Activated CD8-positive, alpha-beta T cell treated with anti-CD3 and anti-CD28 coated beads for 36 hours (primary cell): Measurements from ENCODE around the gene NMU. TPM values are rescaled to one million over a fixed set of nuclear protein-coding genes. Genes with fewer than 3 reads are reported as not detected.

ENCODE experiments used
- ATAC-seq: fragments of 200-7000 bp; cut with Tn5 transposase; one replicate; pipeline ENCODE4 v1.10.0; 2021; ENCODE audit warnings: mild to moderate bottlenecking, moderate library complexity
- CTCF ChIA-PET: fragments of 350-600 bp; sonication (Branson Sonifier 250); formaldehyde crosslinking; loops from one replicate; lab custom pipeline; 2021; ENCODE audit warnings: antibody characterized with exemption; lab: Charles Lee
- POLR2A ChIA-PET: fragments of 350-600 bp; sonication (Branson Sonifier 250); formaldehyde crosslinking; loops from one replicate; lab custom pipeline; 2021; ENCODE audit warnings: antibody characterized with exemption; lab: Charles Lee
- DNase-seq: peaks from one replicate; pipeline ENCODE4 v3.0.0-alpha.2; 2020
- H3K27ac Mint-ChIP-seq: one replicate; pipeline ENCODE4 v1.8.0; 2021; ENCODE audit warnings: mild to moderate bottlenecking, mixed read lengths
- H3K27me3 Mint-ChIP-seq: one replicate; pipeline ENCODE4 v1.8.0; 2021; ENCODE audit warnings: mixed read lengths
- H3K36me3 Mint-ChIP-seq: one replicate; pipeline ENCODE4 v1.8.0; 2021; ENCODE audit warnings: low read depth, mixed read lengths
- H3K4me1 Mint-ChIP-seq: one replicate; pipeline ENCODE4 v1.8.0; 2021; ENCODE audit warnings: low read depth, mixed read lengths
- H3K4me3 Mint-ChIP-seq: one replicate; pipeline ENCODE4 v1.8.0; 2021; ENCODE audit warnings: mild to moderate bottlenecking, moderate library complexity, mixed read lengths
- H3K9me3 Mint-ChIP-seq: one replicate; pipeline ENCODE4 v1.8.0; 2021; ENCODE audit warnings: mixed read lengths
- CTCF ChIP-seq: fragments of 200-600 bp; IDR thresholded peaks from one replicate; pipeline ENCODE4 v1.8.0; 2022; ENCODE audit warnings: antibody characterized with exemption, mild to moderate bottlenecking
- intact Hi-C: fragments of 100-400 bp; cut with micrococcal nuclease; formaldehyde crosslinking; loops from one replicate; pipeline ENCODE4 v1.10.0; 2022
- total RNA-seq, 2 experiments: library from RNA; stranded (reverse); gene quantifications; one replicate each; pipeline ENCODE4 v1.2.3, GENCODE V29; 2021

Gene NMU
- total RNA-seq, 2 experiments from 2014 or later, result 0.41 TPM; not detected in 1

- POLR2A ChIA-PET, result no interaction called here
- CTCF ChIA-PET, result interaction anchor here (1.5 kb wide), 1 partner anchor 21 kb away, joined by 4 read pairs; no protein-coding TSS in a partner anchor
- peaks cover 2% of the 10 kb centered on the region for H3K4me1 Mint-ChIP-seq
- no peaks in the 10 kb centered on the region for H3K36me3 Mint-ChIP-seq
- no peak overlapping the region for H3K4me3 Mint-ChIP-seq
- no peak overlapping the region for H3K27ac Mint-ChIP-seq
- no peak for TF ChIP-seq CTCF
- H3K9me3 Mint-ChIP-seq, result no peaks in the 10 kb centered on the region
- no peak for DNase-seq
- H3K27me3 Mint-ChIP-seq, result peaks cover 14% of the 10 kb centered on the region
- ATAC-seq, result no peak
- intact Hi-C loops, result no loop called here
Observed at GRCh38 chr4:55675196-55675793, 39.2 kb upstream of the NMU start.

GRCh38 chr4:55673424-55673823, 37.3 kb upstream of the NMU start:
- no peaks in the 10 kb centered on the region for H3K9me3 Mint-ChIP-seq
- H3K4me3 Mint-ChIP-seq, result no peak overlapping the region
- no peak for TF ChIP-seq CTCF
- intact Hi-C loops, result no loop called here
- CTCF ChIA-PET, result no interaction called here
- peaks cover 2% of the 10 kb centered on the region for H3K4me1 Mint-ChIP-seq
- ATAC-seq (no peak), DNase-seq (no peak)
- peaks cover 16% of the 10 kb centered on the region for H3K27me3 Mint-ChIP-seq
- no peaks in the 10 kb centered on the region for H3K36me3 Mint-ChIP-seq
- POLR2A ChIA-PET, result no interaction called here
- H3K27ac Mint-ChIP-seq, result no peak overlapping the region

- TF ChIP-seq CTCF, result no peak
- no peaks in the 10 kb centered on the region for H3K36me3 Mint-ChIP-seq
- intact Hi-C loops, result no loop called here
Observed at GRCh38 chr4:55671667-55672066, 35.6 kb upstream of the NMU start.

GRCh38 chr4:55670695-55671094, 34.6 kb upstream of the NMU start:
- ChIA-PET CTCF (no interaction called here), POLR2A (no interaction called here)
- H3K4me1 Mint-ChIP-seq, result peaks cover 2% of the 10 kb centered on the region
- no peaks in the 10 kb centered on the region for H3K36me3 Mint-ChIP-seq
- H3K27ac Mint-ChIP-seq, result no peak overlapping the region
- TF ChIP-seq CTCF, result no peak
- ATAC-seq, result no peak
- no peak overlapping the region for H3K4me3 Mint-ChIP-seq
- no peaks in the 10 kb centered on the region for H3K9me3 Mint-ChIP-seq
- DNase-seq, result no peak
- peaks cover 18% of the 10 kb centered on the region for H3K27me3 Mint-ChIP-seq
- intact Hi-C loops, result no loop called here

More at GRCh38 chr4:55671667-55672066, 35.6 kb upstream of the NMU start:
- peaks cover 2% of the 10 kb centered on the region for H3K4me1 Mint-ChIP-seq
- no peak overlapping the region for H3K27ac Mint-ChIP-seq
- POLR2A ChIA-PET, result no interaction called here
- no peak overlapping the region for H3K4me3 Mint-ChIP-seq
- no peaks in the 10 kb centered on the region for H3K9me3 Mint-ChIP-seq
- H3K27me3 Mint-ChIP-seq, result peaks cover 20% of the 10 kb centered on the region
- ATAC-seq, result no peak
- CTCF ChIA-PET, result no interaction called here
- no peak for DNase-seq

- Mint-ChIP-seq H3K27me3 (peaks cover 18% of the 10 kb centered on the region), H3K4me3 (no peak overlapping the region), H3K27ac (no peak overlapping the region), H3K36me3 (no peaks in the 10 kb centered on the region), H3K9me3 (no peaks in the 10 kb centered on the region), H3K4me1 (peaks cover 2% of the 10 kb centered on the region)
- intact Hi-C loops, result no loop called here
- DNase-seq (no peak), ATAC-seq (no peak)
- ChIA-PET POLR2A (no interaction called here), CTCF (no interaction called here)
- TF ChIP-seq CTCF, result no peak
Observed at GRCh38 chr4:55668449-55668848, 32.4 kb upstream of the NMU start.
